ELF-1 (cell line): Measurements from ENCODE around the gene NR2F1-AS1.
"Not testable (repeated sequence)": the region's sequence is repeated elsewhere in the genome, so short reads cannot be mapped to it uniquely, and the experiment has no call there.

Experiments
- DNase-seq: peaks from one replicate; pipeline ENCODE4 v3.0.0-alpha.2; 2016; ENCODE audit warnings: low read depth, low spot score

NR2F1-AS1 gene

DNA sequence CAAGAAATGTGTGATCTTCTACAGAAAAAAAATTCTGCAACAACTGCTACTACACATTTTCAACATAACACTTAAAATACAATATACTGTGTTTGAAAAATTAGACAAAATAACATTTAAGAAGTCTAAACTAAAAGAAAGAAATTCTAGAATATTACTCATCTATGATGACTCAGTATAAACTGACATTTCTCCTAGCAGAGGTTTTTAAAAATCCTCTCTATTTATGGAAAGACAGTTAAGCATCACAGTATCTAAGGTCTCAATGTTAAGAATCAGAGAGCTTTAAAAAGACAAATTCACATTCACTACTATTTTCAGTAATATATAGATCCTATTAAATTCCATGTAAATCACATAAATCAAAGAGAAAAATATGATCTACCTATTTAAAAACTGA, 61.3 kb downstream of the NR2F1-AS1 start:
- DNase-seq, result no peak

DNA sequence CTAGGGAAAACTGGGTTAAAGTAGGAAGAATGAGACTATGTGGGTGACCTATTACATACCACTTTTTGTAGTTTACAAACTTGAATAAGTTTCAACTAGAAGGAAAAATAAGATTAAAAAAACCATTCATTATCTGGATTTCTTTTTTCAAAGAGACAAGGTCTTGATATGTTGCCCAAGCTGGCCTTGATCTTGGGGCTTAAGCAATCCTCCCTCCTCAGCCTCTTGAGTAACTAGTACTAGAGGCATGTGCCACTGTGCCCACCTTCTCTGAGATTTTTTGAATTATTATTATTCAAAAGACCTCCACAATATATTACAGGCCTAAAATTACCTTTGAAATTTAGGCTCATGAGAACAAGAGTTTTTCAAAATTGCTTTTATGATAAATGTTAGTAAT, 63.2 kb downstream of the NR2F1-AS1 start:
- no peak for DNase-seq

DNA sequence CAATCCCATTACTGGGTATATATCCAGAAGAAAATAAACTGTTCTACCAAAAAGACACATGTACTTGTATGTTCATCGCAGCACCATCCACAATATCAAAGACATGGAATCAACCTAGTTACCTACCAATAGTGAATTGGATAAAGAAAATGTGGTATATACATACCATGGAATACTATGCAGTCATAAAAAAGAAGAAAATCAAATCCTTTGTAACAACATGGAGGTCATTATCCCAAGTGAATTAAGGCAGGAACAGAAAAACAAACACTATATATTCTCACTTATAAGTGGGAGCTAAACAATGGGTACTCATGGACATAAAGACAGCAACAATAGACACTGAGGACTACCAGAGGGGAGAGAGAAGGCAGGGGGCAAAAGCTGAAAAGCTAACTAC, 67.7 kb downstream of the NR2F1-AS1 start:
- no peak for DNase-seq

DNA sequence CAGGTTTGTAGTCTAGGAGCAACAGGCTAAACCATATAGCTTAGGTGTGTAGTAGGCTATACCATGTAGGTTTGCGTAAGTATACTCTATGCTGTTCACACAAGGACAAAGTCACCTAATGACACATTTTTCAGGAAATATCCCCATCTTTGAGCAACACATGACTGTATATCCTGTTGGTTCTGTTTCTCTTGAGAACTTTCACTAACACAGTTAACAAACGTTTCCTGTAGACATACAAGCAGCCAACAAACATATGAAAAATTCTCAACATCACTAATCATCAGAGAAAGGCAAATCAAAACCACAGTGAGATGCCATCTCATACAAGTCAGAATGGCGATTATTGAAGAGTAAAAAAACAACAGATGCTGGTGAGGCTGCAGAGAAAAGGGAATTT, 68.2 kb downstream of the NR2F1-AS1 start:
- DNase-seq, result no peak

DNA sequence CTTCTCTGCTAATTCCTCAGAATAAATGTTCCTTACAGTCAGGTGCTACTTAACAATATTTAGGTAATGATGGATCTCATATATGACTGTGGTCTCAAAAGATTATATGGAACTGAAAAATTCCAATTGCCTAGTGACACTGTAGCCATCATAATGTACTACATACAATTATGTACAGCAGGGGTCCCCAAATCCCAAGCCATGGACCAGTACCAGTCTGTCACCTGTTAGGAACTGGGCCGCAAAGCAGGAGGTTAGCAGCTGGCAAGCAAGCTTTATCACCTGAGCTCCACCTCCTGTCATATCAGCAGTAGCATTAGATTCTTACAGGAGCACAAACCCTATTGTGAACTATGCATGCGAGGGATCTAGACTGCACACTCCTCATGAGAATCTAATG, 69.6 kb downstream of the NR2F1-AS1 start:
- no peak for DNase-seq

DNA sequence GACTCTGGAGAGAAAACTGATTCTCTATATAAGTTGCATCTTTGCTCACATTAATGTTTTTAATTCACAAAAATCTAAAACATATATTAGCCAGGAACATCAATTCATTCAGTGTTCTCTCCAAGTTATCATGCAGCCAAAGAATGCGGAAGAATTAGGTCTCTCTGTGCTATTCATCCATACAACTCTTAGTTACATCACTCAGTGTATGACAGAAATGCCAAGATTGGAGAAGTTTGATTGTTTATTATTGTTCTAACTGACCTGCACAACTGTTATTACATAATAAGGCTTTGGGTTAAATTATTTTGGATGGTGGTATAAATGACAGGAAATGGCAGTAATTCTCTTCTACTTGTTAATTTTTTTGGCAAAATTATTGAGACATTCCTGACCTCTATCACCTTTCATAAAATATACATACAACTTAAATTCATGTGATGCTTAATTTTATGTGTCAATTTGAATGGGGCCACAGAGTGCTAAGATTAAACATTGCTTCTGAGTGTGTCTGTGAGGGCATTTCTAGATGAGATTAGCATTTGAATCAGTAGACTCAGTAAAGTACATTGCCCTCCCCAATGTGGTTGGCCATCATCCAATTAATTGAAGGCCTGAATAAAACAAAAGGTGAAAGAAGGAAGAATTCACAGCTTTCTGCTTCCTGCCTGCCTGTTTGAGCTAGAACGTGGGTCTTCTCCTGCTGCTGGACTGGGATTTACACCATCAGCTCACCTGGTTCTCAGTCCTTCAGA, 70.2 kb downstream of the NR2F1-AS1 start:
- no peak for DNase-seq

DNA sequence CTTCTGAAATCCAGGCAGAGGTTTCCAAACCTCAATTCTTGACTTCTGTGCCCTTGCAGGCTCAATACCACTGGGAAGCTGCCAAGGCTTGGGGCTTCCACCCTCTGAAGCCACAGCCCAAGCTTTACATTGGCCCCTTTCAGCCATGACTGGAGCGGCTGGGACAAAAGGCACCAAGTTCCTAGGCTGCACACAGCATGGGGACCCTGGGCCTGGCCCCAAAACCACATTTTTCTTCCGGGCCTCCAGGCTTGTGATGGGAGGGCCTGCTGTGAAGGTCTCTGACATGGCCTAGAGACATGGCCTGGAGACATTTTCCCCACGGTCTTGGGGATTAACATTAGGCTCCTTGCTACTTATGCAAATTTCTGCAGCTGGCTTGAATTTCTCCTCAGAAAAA, 75.5 kb downstream of the NR2F1-AS1 start:
- DNase-seq, result not testable (repeated sequence)

DNA sequence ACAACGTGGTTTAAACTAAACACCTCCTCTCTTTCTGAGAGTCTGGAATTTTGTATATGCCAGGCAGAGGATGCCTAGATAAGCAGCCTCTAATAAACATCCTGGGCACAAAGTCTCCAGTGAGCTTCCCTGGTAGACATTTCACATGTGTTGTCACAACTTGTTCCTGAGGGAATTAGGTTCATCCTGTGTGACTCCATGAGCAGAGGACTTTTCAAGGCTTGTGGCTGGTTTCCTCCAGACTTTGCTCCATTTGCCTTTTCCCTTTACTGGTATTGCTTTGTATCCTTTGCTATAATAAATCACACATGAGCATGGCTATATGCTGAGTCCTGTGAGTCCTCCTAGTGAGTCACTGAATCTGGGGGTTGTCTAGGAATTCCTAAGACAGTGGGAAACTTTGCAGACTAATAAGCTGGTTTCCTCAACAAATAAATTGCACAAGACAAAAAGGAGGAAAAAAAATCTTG, 77.4 kb downstream of the NR2F1-AS1 start:
- DNase-seq, result no peak

DNA sequence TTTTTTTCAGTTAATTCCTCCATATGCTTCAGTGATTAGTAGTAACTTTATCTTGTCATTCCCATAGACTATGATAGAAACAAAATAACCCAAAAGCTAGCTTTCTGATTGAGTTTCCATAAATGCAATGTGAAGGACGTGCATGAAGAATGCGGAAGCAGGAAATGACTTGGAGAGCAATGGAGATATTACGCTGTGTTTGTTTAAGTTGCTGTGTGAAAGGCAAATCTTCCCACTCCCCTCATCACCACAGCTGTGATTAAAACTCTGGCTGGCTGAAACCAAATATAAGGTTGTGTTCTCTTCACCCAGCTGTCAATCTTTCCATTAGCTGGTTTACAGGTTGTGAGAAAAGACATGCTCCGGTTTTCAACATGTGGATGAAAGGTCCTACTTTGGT, 83.9 kb downstream of the NR2F1-AS1 start:
- DNase-seq, result no peak

DNA sequence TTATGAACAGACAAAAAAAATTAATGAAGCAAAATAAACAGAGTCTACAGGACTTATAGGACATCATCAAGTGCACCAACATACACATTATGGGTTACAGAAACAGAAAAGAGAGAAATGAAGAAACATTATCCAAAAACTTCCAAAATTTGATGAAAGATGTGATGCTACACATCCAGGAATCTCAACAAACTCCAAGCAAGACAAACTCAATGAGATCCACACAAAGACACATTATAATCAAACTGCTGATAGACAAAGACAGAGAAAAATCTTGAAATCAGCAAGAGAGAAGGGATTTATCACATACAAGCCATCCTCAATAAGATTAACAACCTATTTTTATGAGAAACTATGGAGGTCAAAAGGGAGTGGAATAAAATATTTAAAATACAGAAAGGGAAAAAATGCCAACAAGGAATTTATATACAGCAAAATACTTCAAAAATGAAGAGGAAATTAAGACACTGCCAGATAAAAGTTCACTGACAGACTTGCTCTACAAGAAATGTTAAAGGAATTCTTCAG, 101.0 kb downstream of the NR2F1-AS1 start:
- no peak for DNase-seq

DNA sequence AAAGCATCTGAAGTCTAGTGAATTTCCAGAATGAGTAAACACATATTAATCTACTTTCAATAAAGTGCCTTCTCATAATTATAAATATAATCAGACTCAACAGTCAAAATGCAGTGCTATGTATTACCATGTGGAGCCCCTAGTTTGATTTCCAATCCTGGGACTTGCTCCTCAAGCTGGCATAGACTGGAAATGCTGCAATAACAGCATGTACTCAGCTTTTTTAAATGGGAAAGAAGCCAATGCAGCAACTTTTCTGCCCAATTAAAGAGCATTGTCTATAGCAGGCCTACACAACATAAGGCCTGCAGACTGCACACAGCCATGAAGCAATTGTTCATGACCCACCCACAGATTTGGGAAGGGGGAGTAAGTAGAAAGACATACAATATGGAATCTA, 103.2 kb downstream of the NR2F1-AS1 start:
- DNase-seq, result no peak

DNA sequence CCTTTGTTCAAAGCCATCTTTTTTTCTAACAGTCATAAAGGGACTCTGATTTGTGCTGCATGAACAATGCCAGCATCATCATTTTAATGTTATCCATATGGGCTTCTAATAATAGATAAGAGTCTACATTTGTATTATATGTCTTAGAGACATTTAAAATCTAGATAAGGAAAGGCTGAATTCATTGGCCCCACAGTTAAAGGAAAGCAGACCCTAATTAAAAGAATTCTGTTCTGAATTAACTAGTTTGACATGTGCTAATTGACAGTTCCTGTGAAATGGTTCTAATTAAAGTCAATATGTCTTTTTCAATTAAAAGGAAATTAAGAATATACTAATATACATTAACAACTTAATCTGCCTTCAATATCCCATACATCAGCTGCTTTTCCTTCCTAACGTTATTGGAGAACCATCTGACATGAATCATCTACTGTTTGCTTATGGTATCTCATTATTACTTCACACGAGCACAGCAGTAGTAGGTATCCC, 104.7 kb downstream of the NR2F1-AS1 start:
- no peak for DNase-seq

DNA sequence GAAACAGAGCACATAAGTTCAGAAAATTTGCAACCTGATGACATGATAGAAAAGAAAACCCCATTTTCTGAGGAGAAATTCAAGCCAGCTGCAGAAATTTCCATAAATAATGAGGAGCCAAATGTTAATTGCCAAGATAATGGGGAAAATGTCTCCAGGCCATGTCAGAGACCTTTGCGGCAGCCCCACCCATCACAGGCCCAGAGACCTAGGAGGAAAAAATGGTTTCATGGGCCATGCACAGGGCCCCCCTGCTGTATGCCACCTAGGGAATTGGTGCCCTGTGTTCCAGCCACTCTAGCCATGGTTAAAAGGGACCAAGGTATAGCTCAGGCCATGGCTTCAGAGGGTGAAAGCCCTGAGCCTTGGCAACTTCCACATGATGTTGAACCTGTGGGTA, 118.1 kb downstream of the NR2F1-AS1 start:
- DNase-seq, result no peak

DNA sequence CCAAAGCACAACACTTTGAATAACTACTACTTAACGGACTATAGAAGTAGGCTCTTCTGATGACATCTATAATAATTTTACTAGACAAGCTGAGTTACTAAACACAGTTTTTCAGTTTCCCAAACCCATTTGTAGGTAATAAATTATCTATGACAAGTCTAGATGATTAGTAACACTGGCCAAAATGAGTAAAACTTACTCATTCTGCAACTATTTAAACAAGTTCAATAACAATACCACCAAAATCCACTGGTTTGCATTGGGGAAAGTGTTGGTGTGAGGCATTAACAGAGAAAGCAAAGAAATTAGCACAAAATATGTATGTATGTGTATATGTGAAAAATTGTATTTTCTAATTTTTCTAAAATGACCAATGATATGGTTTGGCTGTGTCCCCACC, 119.3 kb downstream of the NR2F1-AS1 start:
- no peak for DNase-seq

DNA sequence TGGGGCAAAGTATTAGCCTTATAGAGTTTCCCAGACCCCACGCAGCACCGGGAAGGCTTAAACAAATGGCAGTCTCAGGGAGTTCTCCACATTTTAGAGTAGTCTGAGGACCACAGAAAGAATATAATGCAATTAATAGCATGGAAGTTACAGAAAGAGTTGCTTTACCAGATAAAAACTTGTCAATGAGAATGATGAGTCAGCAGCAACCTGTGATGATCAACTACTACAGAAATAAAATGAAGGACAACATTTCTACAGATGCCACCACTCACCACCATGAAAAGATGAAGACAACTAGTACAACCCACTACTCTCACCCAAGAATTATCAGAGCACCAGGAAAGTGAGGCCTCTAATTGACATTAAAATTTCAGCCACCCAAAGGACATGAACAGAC, 120.7 kb downstream of the NR2F1-AS1 start:
- no peak for DNase-seq

DNA sequence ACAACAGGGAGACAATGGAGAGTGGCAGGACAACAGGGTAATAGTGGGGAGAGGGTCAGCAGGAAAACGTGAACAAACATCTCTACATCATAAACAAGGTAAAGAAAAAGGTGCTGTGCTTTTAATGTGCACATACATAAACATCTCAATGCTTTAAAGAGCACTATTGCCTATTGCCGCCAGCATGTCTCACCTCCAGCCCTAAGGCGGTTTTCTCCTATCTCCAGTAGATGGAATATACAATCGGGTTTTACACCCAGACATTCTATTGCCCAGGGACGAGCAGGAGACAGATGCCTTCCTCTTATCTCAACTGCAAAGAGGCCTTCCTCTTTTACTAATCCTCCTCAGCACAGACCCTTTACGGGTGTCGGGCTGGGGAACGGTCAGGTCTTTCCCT, 124.2 kb downstream of the NR2F1-AS1 start:
- peak; percentile 57 for DNase-seq

DNA sequence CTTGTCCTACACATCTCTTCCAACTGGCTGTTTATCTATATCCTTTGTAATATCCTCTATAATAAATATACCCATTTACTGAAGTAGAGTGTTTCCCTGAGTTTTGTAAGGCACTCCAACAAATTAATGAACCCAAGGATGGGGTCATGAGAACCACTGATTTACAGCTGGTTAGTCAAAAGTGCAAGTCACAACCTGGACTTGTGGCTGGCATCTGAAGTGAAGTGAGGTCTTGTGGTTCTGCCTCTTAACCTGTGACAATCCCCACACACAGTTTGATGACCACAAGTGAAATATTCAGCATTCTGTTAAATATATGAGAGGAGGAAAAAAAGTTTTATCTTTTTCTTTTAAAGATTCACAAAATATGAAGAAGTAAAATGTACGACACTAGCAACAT, 126.1 kb downstream of the NR2F1-AS1 start:
- no peak for DNase-seq

DNA sequence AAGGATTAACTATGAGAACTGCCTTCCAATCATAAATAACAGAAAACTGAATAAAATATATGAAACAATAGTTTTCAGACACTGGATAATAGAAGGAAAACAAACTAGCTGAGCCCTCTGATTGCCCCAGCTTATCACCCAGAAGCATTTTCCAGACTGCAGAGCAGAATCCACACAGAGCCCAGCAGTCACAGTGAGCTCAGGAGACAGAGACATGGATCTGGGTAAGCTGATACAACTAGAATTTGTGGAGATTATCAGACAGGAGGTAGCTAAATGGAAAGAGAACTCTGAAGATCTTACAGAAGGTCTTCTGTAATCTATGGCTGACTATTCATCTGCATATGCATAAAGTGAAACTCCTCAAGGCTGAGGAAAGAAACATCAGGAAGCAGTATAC, 128.8 kb downstream of the NR2F1-AS1 start:
- no peak for DNase-seq

DNA sequence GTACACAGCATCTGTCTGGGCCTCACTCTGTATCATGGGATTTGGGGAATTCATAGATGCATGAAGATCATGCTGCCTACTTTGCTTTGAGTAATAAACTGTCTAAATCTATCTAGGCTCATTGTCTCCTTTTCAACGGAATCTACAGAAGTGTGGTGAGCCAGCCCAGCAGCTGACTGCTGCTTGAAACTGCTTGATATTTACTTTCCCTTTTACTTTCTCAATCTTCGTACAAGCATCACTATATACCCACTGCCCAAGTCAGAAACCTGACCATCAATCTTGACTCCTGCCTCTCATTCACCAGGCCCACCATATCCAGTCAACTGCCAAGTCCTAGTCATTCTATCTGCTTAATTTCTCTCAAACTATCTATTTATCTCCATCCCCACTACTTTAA, 142.9 kb downstream of the NR2F1-AS1 start:
- no peak for DNase-seq

DNA sequence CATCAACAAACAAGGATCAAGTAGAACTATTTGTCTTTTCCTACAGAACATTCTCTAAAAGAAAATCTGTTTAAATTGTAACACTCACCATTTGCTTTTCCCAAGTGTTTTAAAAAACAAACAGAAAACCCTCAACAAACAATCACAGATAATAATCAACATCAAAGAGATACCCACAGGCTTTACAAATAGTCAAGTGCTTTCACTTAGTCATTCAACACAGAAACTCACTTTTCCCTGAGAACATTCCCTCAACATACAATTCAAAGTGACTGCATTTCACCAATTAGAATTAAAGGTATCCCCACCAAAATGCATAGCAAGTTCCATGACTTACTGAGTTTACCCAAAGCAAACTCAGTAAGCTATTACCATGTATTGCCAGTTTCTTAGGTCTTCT, 144.9 kb downstream of the NR2F1-AS1 start:
- no peak for DNase-seq

DNA sequence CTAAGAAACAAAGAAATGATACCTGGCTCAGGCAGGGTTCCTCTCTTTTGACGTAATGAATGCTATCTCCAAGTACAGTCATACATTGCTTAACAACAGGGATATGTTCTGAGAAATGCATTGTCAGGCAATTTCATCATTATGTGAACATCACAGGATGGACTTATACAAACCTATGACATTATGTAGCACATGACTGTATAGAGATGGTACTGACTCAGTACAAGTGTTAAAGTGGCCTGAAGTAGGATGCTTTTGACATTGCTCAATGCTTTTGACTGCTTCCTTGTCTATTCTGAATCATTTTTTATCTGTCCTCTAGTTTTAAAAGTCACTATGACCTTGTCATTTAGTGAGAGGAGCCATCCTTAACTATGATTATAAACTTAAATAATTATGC, 147.6 kb downstream of the NR2F1-AS1 start:
- DNase-seq, result no peak

DNA sequence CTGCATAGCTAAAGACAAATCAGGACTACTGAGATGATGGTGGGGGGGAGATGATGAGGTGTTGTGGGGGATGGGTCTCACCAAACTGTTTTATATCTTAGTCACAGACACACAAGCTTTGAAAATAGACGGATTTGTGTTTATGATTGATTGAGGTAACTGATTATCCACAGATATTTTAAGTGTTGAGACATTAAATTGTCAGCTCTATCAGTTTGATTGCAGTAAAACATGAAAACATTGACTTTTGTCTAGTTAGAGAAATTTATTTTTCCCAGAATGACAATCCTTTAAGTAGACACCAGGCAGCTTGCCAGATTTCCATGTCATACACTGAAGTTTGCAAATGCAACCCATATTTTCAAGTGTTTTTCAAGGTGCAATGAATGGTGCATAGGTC, 149.8 kb downstream of the NR2F1-AS1 start:
- no peak for DNase-seq

DNA sequence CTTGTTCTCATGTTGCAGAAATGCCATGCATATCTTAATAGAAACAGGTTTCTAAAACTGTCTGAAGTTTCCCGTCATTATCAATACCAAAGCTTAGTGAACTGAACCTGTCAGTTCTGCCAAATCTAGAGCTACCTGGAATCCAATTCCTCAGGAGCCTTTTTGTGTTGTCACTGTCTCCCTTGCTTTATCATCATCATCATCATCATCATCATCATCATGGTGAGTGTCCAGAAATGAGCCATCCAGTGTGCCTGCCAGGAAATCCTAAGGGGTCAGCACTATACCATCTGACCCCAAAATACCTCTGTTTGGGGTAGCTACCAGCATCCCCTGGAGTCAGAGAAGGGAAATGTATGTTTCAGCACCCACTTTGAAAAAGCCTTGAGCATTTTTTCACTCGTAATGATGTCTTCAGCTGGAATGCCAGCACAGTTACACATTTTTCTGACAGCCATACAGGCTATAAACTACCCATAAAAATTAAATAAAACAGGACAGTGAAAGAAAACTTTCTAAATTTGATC, 150.3 kb downstream of the NR2F1-AS1 start:
- DNase-seq, result no peak
